Endothelial cell of umbilical vein (primary cell): ENCODE results near the gene HIP1.
"Not testable (repeated sequence)": the region's sequence is repeated elsewhere in the genome, so short reads cannot be mapped to it uniquely, and the experiment has no call there.

Experiments used
- EZH2 ChIP-seq: IDR thresholded peaks from 2 replicates; pipeline ENCODE4 v1.6.1; 2012; ENCODE audit warnings: borderline replicate concordance, low read depth, mild to moderate bottlenecking, moderate library complexity, low read length, inconsistent platforms; ENCODE audit not compliant: severe bottlenecking
- FOS ChIP-seq: IDR thresholded peaks from 2 replicates; pipeline ENCODE4 v1.6.1; 2011; ENCODE audit warnings: mild to moderate bottlenecking, low read length, moderate library complexity, borderline replicate concordance; ENCODE audit not compliant: insufficient read depth
- GATA2 ChIP-seq: IDR thresholded peaks from 2 replicates; pipeline ENCODE4 v1.7.0; 2011; ENCODE audit warnings: low read depth, mild to moderate bottlenecking, moderate library complexity, mixed read lengths, low read length; ENCODE audit not compliant: insufficient read length, insufficient read depth
- MYC ChIP-seq: IDR thresholded peaks from one replicate; pipeline ENCODE4 v1.6.1; 2011; ENCODE audit warnings: mild to moderate bottlenecking, low read depth, low read length
- POLR2A ChIP-seq: IDR thresholded peaks from 2 replicates; pipeline ENCODE4 v1.6.1; 2012; ENCODE audit warnings: low read depth, mild to moderate bottlenecking, control low read depth, low read length
- POLR2AphosphoS5 ChIP-seq: IDR thresholded peaks from 2 replicates; pipeline ENCODE4 v1.6.1; 2012; ENCODE audit warnings: low read depth, mild to moderate bottlenecking, control low read depth, low read length, moderate library complexity; ENCODE audit not compliant: insufficient read depth
- TF ChIP-seq, protein P1 (sequence below), 2 donors: IDR thresholded peaks; 1 replicate in 1 of 2; 2 replicates in 1 of 2; pipeline ENCODE4 v1.5.1; 2011; ENCODE audit warnings: low read length in 2 of 2, mild to moderate bottlenecking in 2 of 2, moderate library complexity in 2 of 2, control low read depth in 1 of 2, inconsistent platforms in 1 of 2, low read depth in 1 of 2; ENCODE audit not compliant: insufficient read depth in 1 of 2; ENCODE audit errors: extremely low read depth in 1 of 2
- TF ChIP-seq, protein P2 (sequence below): IDR thresholded peaks from 2 replicates; pipeline ENCODE4 v1.6.1; 2011; ENCODE audit not compliant: insufficient read depth, insufficient read length

DNA sequence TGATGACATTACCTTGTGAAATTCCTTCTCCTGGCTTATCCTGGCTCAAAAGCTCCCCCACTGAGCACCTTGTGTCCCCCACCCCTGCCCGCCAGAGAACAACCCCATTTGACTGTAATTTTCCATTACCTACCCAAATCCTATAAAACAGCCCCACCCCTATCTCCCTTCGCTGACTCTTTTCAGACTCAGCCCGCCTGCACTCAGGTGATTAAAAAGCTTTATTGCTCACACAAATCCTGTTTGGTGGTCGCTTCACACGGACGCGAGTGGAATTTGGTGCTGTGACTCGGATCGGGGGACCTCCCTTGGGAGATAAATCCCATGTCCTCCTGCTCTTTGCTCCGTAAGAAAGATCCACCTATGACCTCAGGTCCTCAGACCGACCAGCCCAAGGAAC, 40.3 kb upstream of the HIP1 start:
- TF ChIP-seq, protein P1, sequence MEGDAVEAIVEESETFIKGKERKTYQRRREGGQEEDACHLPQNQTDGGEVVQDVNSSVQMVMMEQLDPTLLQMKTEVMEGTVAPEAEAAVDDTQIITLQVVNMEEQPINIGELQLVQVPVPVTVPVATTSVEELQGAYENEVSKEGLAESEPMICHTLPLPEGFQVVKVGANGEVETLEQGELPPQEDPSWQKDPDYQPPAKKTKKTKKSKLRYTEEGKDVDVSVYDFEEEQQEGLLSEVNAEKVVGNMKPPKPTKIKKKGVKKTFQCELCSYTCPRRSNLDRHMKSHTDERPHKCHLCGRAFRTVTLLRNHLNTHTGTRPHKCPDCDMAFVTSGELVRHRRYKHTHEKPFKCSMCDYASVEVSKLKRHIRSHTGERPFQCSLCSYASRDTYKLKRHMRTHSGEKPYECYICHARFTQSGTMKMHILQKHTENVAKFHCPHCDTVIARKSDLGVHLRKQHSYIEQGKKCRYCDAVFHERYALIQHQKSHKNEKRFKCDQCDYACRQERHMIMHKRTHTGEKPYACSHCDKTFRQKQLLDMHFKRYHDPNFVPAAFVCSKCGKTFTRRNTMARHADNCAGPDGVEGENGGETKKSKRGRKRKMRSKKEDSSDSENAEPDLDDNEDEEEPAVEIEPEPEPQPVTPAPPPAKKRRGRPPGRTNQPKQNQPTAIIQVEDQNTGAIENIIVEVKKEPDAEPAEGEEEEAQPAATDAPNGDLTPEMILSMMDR (IDR thresholded peaks at IDR 0.05; ENCODE audit: extremely low read depth in 1 of 2, insufficient read depth in 1 of 2, low read depth in 1 of 2, low read length in 2 of 2), result not testable (repeated sequence)
- not testable (repeated sequence) for TF ChIP-seq GATA2, MYC, POLR2AphosphoS5, EZH2, POLR2A, FOS
- TF ChIP-seq, protein P2, sequence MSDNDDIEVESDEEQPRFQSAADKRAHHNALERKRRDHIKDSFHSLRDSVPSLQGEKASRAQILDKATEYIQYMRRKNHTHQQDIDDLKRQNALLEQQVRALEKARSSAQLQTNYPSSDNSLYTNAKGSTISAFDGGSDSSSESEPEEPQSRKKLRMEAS, result not testable (repeated sequence)
